Measurements from ENCODE around the gene IKZF1.
"Not testable (repeated sequence)": the region's sequence is repeated elsewhere in the genome, so short reads cannot be mapped to it uniquely, and the experiment has no call there.

Gene IKZF1

GRCh38 chr7:50332241-50333165 lies 28.0 kb downstream of the IKZF1 start:
- no peak for DNase-seq (ENCODE audit: low read depth, low spot score)
- Histone ChIP-seq H3K9me3 (ENCODE audit: low read depth, low read length) (no peaks in the 10 kb centered on the region), H3K4me3 (no peak overlapping the region), H3K27ac (no peak overlapping the region), H3K36me3 (ENCODE audit: insufficient read depth, low read length) (no peaks in the 10 kb centered on the region), H3K9ac (ENCODE audit: insufficient read length) (no peak overlapping the region)
- no peak for TF ChIP-seq FOXP2 (optimal IDR thresholded peaks at IDR 0.05; ENCODE audit: control extremely low read depth, extremely low read length, insufficient read depth)
- no peak for TF ChIP-seq EZH2 (IDR thresholded peaks at IDR 0.05)
- TF ChIP-seq POLR2AphosphoS5 (IDR thresholded peaks at IDR 0.05; ENCODE audit: borderline replicate concordance, low read depth, low read length) = no peak

GRCh38 chr7:50333221-50333651 lies 28.7 kb downstream of the IKZF1 start:
- DNase-seq (ENCODE audit: low read depth, low spot score) = no peak
- H3K36me3 ChIP-seq (ENCODE audit: insufficient read depth, low read length) = no peaks in the 10 kb centered on the region
- no peak for TF ChIP-seq FOXP2 (optimal IDR thresholded peaks at IDR 0.05; ENCODE audit: control extremely low read depth, extremely low read length, insufficient read depth)
- no peak for TF ChIP-seq EZH2 (IDR thresholded peaks at IDR 0.05)
- TF ChIP-seq POLR2AphosphoS5 (IDR thresholded peaks at IDR 0.05; ENCODE audit: borderline replicate concordance, low read depth, low read length) = no peak
- H3K9me3 ChIP-seq (ENCODE audit: low read depth, low read length) = no peaks in the 10 kb centered on the region
- no peak overlapping the region for H3K4me3 ChIP-seq
- H3K27ac ChIP-seq = no peak overlapping the region
- H3K9ac ChIP-seq (ENCODE audit: insufficient read length) = no peak overlapping the region

GRCh38 chr7:50334341-50334994 lies 30.0 kb downstream of the IKZF1 start:
- no peak for DNase-seq (ENCODE audit: low read depth, low spot score)
- no peak for TF ChIP-seq FOXP2 (optimal IDR thresholded peaks at IDR 0.05; ENCODE audit: control extremely low read depth, extremely low read length, insufficient read depth)
- TF ChIP-seq POLR2AphosphoS5 (IDR thresholded peaks at IDR 0.05; ENCODE audit: borderline replicate concordance, low read depth, low read length) = no peak
- no peak for TF ChIP-seq EZH2 (IDR thresholded peaks at IDR 0.05)
- H3K4me3 ChIP-seq = no peak overlapping the region
- H3K27ac ChIP-seq = no peak overlapping the region
- H3K9me3 ChIP-seq (ENCODE audit: low read depth, low read length) = no peaks in the 10 kb centered on the region
- H3K36me3 ChIP-seq (ENCODE audit: insufficient read depth, low read length) = no peaks in the 10 kb centered on the region
- no peak overlapping the region for H3K9ac ChIP-seq (ENCODE audit: insufficient read length)

GRCh38 chr7:50335230-50335794 lies 30.8 kb downstream of the IKZF1 start:
- H3K27ac ChIP-seq = no peak overlapping the region
- H3K9me3 ChIP-seq (ENCODE audit: low read depth, low read length) = no peaks in the 10 kb centered on the region
- H3K4me3 ChIP-seq = no peak overlapping the region
- H3K9ac ChIP-seq (ENCODE audit: insufficient read length) = no peak overlapping the region
- TF ChIP-seq POLR2AphosphoS5 (IDR thresholded peaks at IDR 0.05; ENCODE audit: borderline replicate concordance, low read depth, low read length) (no peak), EZH2 (IDR thresholded peaks at IDR 0.05) (no peak), FOXP2 (optimal IDR thresholded peaks at IDR 0.05; ENCODE audit: control extremely low read depth, extremely low read length, insufficient read depth) (no peak)
- no peaks in the 10 kb centered on the region for H3K36me3 ChIP-seq (ENCODE audit: insufficient read depth, low read length)
- no peak for DNase-seq (ENCODE audit: low read depth, low spot score)

- TF ChIP-seq FOXP2 (optimal IDR thresholded peaks at IDR 0.05; ENCODE audit: control extremely low read depth, extremely low read length, insufficient read depth) (no peak), EZH2 (IDR thresholded peaks at IDR 0.05) (no peak), POLR2AphosphoS5 (IDR thresholded peaks at IDR 0.05; ENCODE audit: borderline replicate concordance, low read depth, low read length) (no peak)
- Histone ChIP-seq H3K4me3 (no peak overlapping the region), H3K27ac (no peak overlapping the region), H3K9ac (ENCODE audit: insufficient read length) (no peak overlapping the region), H3K36me3 (ENCODE audit: insufficient read depth, low read length) (no peaks in the 10 kb centered on the region), H3K9me3 (ENCODE audit: low read depth, low read length) (no peaks in the 10 kb centered on the region)
- no peak for DNase-seq (ENCODE audit: low read depth, low spot score)
Observed at GRCh38 chr7:50335795-50336754, 31.6 kb downstream of the IKZF1 start.

GRCh38 chr7:50336894-50337703 lies 32.6 kb downstream of the IKZF1 start:
- Histone ChIP-seq H3K9ac (ENCODE audit: insufficient read length) (no peak overlapping the region), H3K4me3 (no peak overlapping the region), H3K27ac (no peak overlapping the region), H3K9me3 (ENCODE audit: low read depth, low read length) (no peaks in the 10 kb centered on the region), H3K36me3 (ENCODE audit: insufficient read depth, low read length) (no peaks in the 10 kb centered on the region)
- DNase-seq (ENCODE audit: low read depth, low spot score) = no peak
- no peak for TF ChIP-seq FOXP2 (optimal IDR thresholded peaks at IDR 0.05; ENCODE audit: control extremely low read depth, extremely low read length, insufficient read depth)
- no peak for TF ChIP-seq POLR2AphosphoS5 (IDR thresholded peaks at IDR 0.05; ENCODE audit: borderline replicate concordance, low read depth, low read length)
- TF ChIP-seq EZH2 (IDR thresholded peaks at IDR 0.05) = no peak

- not testable (repeated sequence) for DNase-seq (ENCODE audit: low read depth, low spot score); H3K27ac ChIP-seq; H3K9me3 ChIP-seq (ENCODE audit: low read depth, low read length); H3K4me3 ChIP-seq; H3K9ac ChIP-seq (ENCODE audit: insufficient read length); H3K36me3 ChIP-seq (ENCODE audit: insufficient read depth, low read length)
Observed at GRCh38 chr7:50339472-50339871, 35.0 kb downstream of the IKZF1 start.
